HepG2 (cell line): Measurements from ENCODE around the gene CHRNB1. TPM values are rescaled to one million over a fixed set of nuclear protein-coding genes. Genes with fewer than 3 reads are reported as not detected.

ENCODE experiments used
- ATAC-seq: fragments of 200-7000 bp; cut with Tn5 transposase; 3 replicates; pipeline ENCODE4 v1.9.1; 2020; ENCODE audit warnings: mild to moderate bottlenecking, moderate library complexity
- BruUV-seq: library from RNA; stranded (reverse); fragments of 400-500 nt; replicated peaks from 2 replicates; lab custom pipeline; 2021; lab: Mats Ljungman, UMichigan
- CTCF ChIA-PET: fragments of 300-600 bp; formaldehyde crosslinking; extraction: SDS; loops from one replicate; lab custom pipeline; 2021; ENCODE audit warnings: low total read pairs, inconsistent platforms, low intra/inter-chr PET ratio; lab: Yijun Ruan, JAX
- POLR2A ChIA-PET: fragments of 350-600 bp; sonication (Branson Sonifier 250); formaldehyde crosslinking; loops from one replicate; lab custom pipeline; 2020; ENCODE audit warnings: antibody characterized with exemption, inconsistent platforms; lab: Yijun Ruan, JAX
- DNase-seq: peaks from one replicate; pipeline ENCODE4 v3.0.0-alpha.2; 2015; ENCODE audit warnings: low spot score
- FAIRE-seq: peaks from 3 replicates; lab custom pipeline; 2011; peaks lifted over from hg19 to GRCh38; lab: Jason Lieb, UNC
- H2AFZ ChIP-seq: one replicate; pipeline ENCODE4 v1.6.1; 2011; ENCODE audit warnings: low read length, inconsistent platforms
- H3K27ac ChIP-seq: fragments of 300-600 bp; 3 replicates; pipeline ENCODE4 v1.8.0; 2011; ENCODE audit warnings: mixed run types, mild to moderate bottlenecking, mixed read lengths, low read length, inconsistent platforms; ENCODE audit not compliant: insufficient read depth; ENCODE audit errors: extremely low read length
- H3K27me3 ChIP-seq, 2 experiments: fragments of 200-600 bp in 1 of 2; 2 replicates in 1 of 2; 3 replicates in 1 of 2; pipeline versions ENCODE4 v1.6.0 to v1.8.0; 2011; ENCODE audit warnings: low read length in 2 of 2, mild to moderate bottlenecking in 2 of 2, moderate library complexity in 2 of 2, inconsistent platforms in 1 of 2; ENCODE audit not compliant: insufficient read depth in 2 of 2, control insufficient read depth in 1 of 2
- H3K36me3 ChIP-seq, 2 experiments: fragments of 200-600 bp in 1 of 2; replicated peaks in 1 of 2; 2 replicates in 1 of 2; 3 replicates in 1 of 2; pipeline versions ENCODE4 v1.5.1 to v1.8.0; 2011; ENCODE audit warnings: low read length in 2 of 2, inconsistent platforms in 1 of 2; ENCODE audit not compliant: insufficient read depth in 2 of 2, control insufficient read depth in 1 of 2
- H3K4me1 ChIP-seq: 2 replicates; pipeline ENCODE4 v1.5.1; 2012; ENCODE audit warnings: low read length, inconsistent platforms; ENCODE audit not compliant: insufficient read depth
- H3K4me2 ChIP-seq: 2 replicates; pipeline ENCODE4 v1.6.0; 2011; ENCODE audit warnings: low read depth, low read length, inconsistent platforms
- H3K4me3 ChIP-seq, 3 experiments: fragments of 200-600 bp in 1 of 3; sonication (generic), shearing (Covaris generic) in 1 of 3; replicated peaks in 1 of 3; 2 replicates each; pipeline ENCODE4 v1.5.1; 2011 to 2016; ENCODE audit warnings: low read length in 3 of 3, inconsistent platforms in 2 of 3, low read depth in 2 of 3, mild to moderate bottlenecking in 2 of 3, control low read depth in 1 of 3, mixed read lengths in 1 of 3; ENCODE audit not compliant: insufficient read depth in 1 of 3
- H3K79me2 ChIP-seq: one replicate; pipeline ENCODE4 v1.6.1; 2011; ENCODE audit warnings: low read length, inconsistent platforms; ENCODE audit not compliant: insufficient read depth
- H3K9ac ChIP-seq: 2 replicates; pipeline ENCODE4 v1.6.0; 2011; ENCODE audit warnings: mild to moderate bottlenecking, low read depth, low read length, inconsistent platforms; ENCODE audit not compliant: insufficient read depth
- H3K9me3 ChIP-seq: 2 replicates; pipeline ENCODE4 v1.5.1; 2012; ENCODE audit warnings: mild to moderate bottlenecking, low read length
- H4K20me1 ChIP-seq: 2 replicates; pipeline ENCODE4 v1.6.0; 2011; ENCODE audit warnings: inconsistent platforms, mild to moderate bottlenecking, low read length, moderate library complexity; ENCODE audit not compliant: insufficient read depth
- ATF5 ChIP-seq: sonication (generic); formaldehyde crosslinking; IDR thresholded peaks from 2 replicates; pipeline ENCODE4 v1.4.0; 2020; ENCODE audit warnings: mild to moderate bottlenecking, low read depth, missing genetic modification reagents
- ATRX ChIP-seq: sonication (generic); formaldehyde crosslinking; IDR thresholded peaks from 2 replicates; pipeline ENCODE4 v1.4.0; 2020; ENCODE audit warnings: missing genetic modification reagents, borderline replicate concordance
- BHLHE40 ChIP-seq: IDR thresholded peaks from 2 replicates; pipeline ENCODE4 v1.6.1; 2011; ENCODE audit warnings: low read length, improper control_type of control experiment
- MATR3 ChIP-seq: sonication (generic); formaldehyde crosslinking; IDR thresholded peaks from 2 replicates; pipeline ENCODE4 v1.4.0; 2020; ENCODE audit warnings: missing genetic modification reagents
- RFX3 ChIP-seq: IDR thresholded peaks from 2 replicates; pipeline ENCODE4 v1.6.1; 2016; ENCODE audit warnings: missing biosample characterization, missing genetic modification reagents
- RFX5 ChIP-seq: IDR thresholded peaks from 2 replicates; pipeline ENCODE4 v1.6.1; 2011; ENCODE audit warnings: low read depth, low read length, improper control_type of control experiment
- ZNF30 ChIP-seq: sonication (generic); formaldehyde crosslinking; IDR thresholded peaks from 2 replicates; pipeline ENCODE4 v1.5.0; 2020; ENCODE audit warnings: mild to moderate bottlenecking, missing genetic modification reagents
- ZNF788 ChIP-seq: sonication (generic); formaldehyde crosslinking; IDR thresholded peaks from 2 replicates; pipeline ENCODE4 v1.5.0; 2020; ENCODE audit warnings: mild to moderate bottlenecking, missing genetic modification reagents, borderline replicate concordance
- WGBS: methylation state at CpG from one replicate; pipeline ENCODE4 v1.1.6; 2017; ENCODE audit warnings: low lambda C conversion rate; 5-methylcytosine and 5-hydroxymethylcytosine counted together
- in situ Hi-C: cut with HindIII; loops from 2 replicates; pipeline ENCODE4 v1.10.0; 2017; ENCODE audit warnings: low pct_unique_long_range_greater_than_20kb; ENCODE audit not compliant: extremely low pct_ligation_motif_present
- intact Hi-C: fragments of 100-400 bp; cut with micrococcal nuclease; formaldehyde crosslinking; loops from one replicate; pipeline ENCODE4 v1.10.0; 2022; ENCODE audit not compliant: unreplicated experiment
- polyA plus RNA-seq, 8 experiments: library from polyadenylated mRNA; depleted of rRNA in 3 of 8; stranded (reverse) in 7 of 8; unstranded in 1 of 8; fragments of >200 nt; fragmentation: Illumina TruSeq in 4 of 8; extraction: Trizol in 4 of 8; gene quantifications; 2 replicates each; pipeline versions ENCODE4 v1.2.1 to v1.2.3, GENCODE V29; 2011 to 2016; ENCODE audit warnings: low read depth in 4 of 8, missing spikeins in 1 of 8, mixed read lengths in 1 of 8; ENCODE audit not compliant: insufficient read depth in 1 of 8
- total RNA-seq, 5 experiments: library from RNA; depleted of rRNA; stranded (reverse); fragments of >200 nt; fragmentation: Illumina TruSeq; extraction: Trizol; gene quantifications; 2 replicates each; pipeline ENCODE4 v1.2.3, GENCODE V29; 2016; ENCODE audit warnings: low read depth in 1 of 5
- TF ChIP-seq, protein P1 (sequence below): sonication (generic); formaldehyde crosslinking; IDR thresholded peaks from 2 replicates; pipeline ENCODE4 v1.4.0; 2020; ENCODE audit warnings: missing genetic modification reagents

Gene CHRNB1
- total and polyA plus RNA-seq, 2 of the 13 experiments (the other 11 are each of a cell fraction or from before 2014, with no cell fraction given), result 5.4 to 33.7 TPM

DNA sequence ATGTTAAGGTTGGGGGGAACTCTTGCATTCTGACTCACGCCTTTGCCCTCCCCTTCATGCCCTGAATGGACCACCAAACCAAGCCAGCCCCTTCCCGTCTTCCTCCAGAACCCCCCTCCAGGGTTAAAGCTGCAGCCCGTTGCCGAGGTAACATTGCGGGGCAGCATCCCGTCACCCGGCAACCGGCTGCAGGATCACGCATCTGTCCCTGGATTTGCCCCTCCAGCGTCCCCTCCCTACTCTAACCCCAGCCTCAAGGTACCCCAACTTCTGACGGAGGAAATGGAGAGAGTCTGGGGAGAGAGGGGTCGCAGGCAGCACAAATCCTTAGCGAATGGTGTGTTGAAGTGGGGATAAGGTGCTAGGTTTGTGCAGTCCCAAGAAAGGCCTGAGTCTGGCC is 37.8 kb upstream of the CHRNB1 start:
- H3K9ac ChIP-seq, result no peak overlapping the region
- in situ Hi-C loops, result no loop called here
- H3K4me3 ChIP-seq, result no peak overlapping the region
- ATAC-seq, result no peak
- ChIA-PET POLR2A (no interaction called here), CTCF (no interaction called here)
- H4K20me1 ChIP-seq, result no peaks in the 10 kb centered on the region
- peaks cover 4% of the 10 kb centered on the region for H3K79me2 ChIP-seq
- TF ChIP-seq ZNF788 (CRISPR knock-in tag), result no peak
- DNase-seq, result no peak
- no peaks in the 10 kb centered on the region for H3K9me3 ChIP-seq
- BruUV-seq, result no TSS peak
- FAIRE-seq, result no peak
- no peak overlapping the region for H3K27ac ChIP-seq
- intact Hi-C loops, result no loop called here
- H3K36me3 ChIP-seq, result 0 out of 5 replicates have a peak, but pooled peaks cover 0 to 2% of the 10 kb centered on the region in 2 experiments
- H2AFZ ChIP-seq, result no peak overlapping the region
- no peak overlapping the region; the same call in 1 of the 2 replicates for H3K4me2 ChIP-seq
- no peaks in the 10 kb centered on the region; a peak in 1 of 5 replicates for H3K27me3 ChIP-seq
- peaks cover 18% of the 10 kb centered on the region for H3K4me1 ChIP-seq
- WGBS, result 81% methylated on average over 13 of the region's 13 CpGs

DNA sequence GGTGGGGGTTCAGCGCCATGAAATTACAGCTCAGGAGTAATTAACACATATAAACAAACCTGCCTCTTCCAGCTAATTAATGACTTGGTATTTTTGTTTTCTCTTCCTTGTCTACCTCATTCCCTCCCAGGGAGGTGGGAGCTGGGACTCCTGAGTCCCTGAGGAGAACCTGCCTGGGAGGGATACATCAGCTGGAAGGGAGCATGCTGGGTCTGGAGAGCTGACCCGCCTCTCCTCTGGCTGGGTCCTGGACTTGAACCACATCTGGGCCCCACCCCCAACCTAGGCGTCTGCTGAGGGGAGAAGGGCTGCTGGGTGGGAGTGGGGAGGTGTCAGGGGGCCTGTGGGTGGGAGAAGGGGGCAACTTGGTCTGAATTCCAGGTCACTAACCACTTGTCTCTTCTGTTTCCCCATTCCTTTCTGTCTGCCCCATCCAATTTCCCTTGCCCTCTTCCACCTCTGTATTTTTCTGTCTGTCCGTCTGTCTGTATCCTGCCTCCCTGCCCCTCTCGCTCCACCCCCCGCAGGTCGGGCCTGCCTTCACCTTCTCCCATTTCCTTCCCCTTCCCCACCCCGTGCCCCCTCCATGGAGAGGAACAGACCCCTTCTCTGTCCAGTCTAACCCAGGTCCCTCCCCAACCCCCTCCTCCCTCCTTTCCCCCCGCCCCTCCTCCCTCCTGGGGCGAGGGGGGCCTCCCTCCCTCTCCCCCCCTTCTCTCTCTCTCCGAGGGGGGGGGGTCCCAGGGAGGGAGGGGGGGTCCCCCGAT is 37.2 kb upstream of the CHRNB1 start, which contains the start of gene NLGN2:
NLGN2 (plus strand) TSS at position 361 of the 767 bp plus-strand sequence. CDS start 411 bp downstream, outside the sequence.
- no peak for DNase-seq
- H3K4me2 ChIP-seq, result no peak within 1 kb of the TSS; the same call in 1 of the 2 replicates
- no peak within 1 kb of the TSS for H3K27ac ChIP-seq
- in situ Hi-C loops (no loop called here), intact Hi-C loops (no loop called here)
- peaks cover 3% of the 10 kb centered on the region for H3K79me2 ChIP-seq
- 0 out of 5 replicates have a peak, but pooled peaks cover 0 to 2% of the 10 kb centered on the region in 2 experiments for H3K36me3 ChIP-seq
- no peak for FAIRE-seq
- peaks cover 16% of the 10 kb centered on the region for H3K4me1 ChIP-seq
- H3K27me3 ChIP-seq, result no peaks in the 10 kb centered on the region; a peak in 1 of 5 replicates
- WGBS, result 84% methylated on average over 12 of the region's 12 CpGs
- H3K4me3 ChIP-seq, result no peak within 1 kb of the TSS
- H2AFZ ChIP-seq, result no peak within 1 kb of the TSS
- no peaks in the 10 kb centered on the region for H4K20me1 ChIP-seq
- POLR2A ChIA-PET, result no interaction called here
- no TSS peak for BruUV-seq
- H3K9ac ChIP-seq, result no peak within 1 kb of the TSS
- no peak for ATAC-seq
- CTCF ChIA-PET, result no interaction called here
- no peaks in the 10 kb centered on the region for H3K9me3 ChIP-seq
- TF ChIP-seq, protein P1, sequence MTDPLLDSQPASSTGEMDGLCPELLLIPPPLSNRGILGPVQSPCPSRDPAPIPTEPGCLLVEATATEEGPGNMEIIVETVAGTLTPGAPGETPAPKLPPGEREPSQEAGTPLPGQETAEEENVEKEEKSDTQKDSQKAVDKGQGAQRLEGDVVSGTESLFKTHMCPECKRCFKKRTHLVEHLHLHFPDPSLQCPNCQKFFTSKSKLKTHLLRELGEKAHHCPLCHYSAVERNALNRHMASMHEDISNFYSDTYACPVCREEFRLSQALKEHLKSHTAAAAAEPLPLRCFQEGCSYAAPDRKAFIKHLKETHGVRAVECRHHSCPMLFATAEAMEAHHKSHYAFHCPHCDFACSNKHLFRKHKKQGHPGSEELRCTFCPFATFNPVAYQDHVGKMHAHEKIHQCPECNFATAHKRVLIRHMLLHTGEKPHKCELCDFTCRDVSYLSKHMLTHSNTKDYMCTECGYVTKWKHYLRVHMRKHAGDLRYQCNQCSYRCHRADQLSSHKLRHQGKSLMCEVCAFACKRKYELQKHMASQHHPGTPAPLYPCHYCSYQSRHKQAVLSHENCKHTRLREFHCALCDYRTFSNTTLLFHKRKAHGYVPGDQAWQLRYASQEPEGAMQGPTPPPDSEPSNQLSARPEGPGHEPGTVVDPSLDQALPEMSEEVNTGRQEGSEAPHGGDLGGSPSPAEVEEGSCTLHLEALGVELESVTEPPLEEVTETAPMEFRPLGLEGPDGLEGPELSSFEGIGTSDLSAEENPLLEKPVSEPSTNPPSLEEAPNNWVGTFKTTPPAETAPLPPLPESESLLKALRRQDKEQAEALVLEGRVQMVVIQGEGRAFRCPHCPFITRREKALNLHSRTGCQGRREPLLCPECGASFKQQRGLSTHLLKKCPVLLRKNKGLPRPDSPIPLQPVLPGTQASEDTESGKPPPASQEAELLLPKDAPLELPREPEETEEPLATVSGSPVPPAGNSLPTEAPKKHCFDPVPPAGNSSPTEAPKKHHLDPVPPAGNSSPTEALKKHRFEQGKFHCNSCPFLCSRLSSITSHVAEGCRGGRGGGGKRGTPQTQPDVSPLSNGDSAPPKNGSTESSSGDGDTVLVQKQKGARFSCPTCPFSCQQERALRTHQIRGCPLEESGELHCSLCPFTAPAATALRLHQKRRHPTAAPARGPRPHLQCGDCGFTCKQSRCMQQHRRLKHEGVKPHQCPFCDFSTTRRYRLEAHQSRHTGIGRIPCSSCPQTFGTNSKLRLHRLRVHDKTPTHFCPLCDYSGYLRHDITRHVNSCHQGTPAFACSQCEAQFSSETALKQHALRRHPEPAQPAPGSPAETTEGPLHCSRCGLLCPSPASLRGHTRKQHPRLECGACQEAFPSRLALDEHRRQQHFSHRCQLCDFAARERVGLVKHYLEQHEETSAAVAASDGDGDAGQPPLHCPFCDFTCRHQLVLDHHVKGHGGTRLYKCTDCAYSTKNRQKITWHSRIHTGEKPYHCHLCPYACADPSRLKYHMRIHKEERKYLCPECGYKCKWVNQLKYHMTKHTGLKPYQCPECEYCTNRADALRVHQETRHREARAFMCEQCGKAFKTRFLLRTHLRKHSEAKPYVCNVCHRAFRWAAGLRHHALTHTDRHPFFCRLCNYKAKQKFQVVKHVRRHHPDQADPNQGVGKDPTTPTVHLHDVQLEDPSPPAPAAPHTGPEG (CRISPR knock-in tag), result no peak
- TF ChIP-seq RFX5 (no peak), ATF5 (no peak), RFX3 (CRISPR knock-in tag) (no peak), MATR3 (CRISPR knock-in tag) (no peak), ZNF30 (CRISPR knock-in tag) (no peak), ATRX (no peak), BHLHE40 (no peak)
